ENCODE data around the gene UPK1B. TPM values are rescaled to one million over a fixed set of nuclear protein-coding genes. Genes with fewer than 3 reads are reported as not detected.
A peak's percentile ranks its signal among the peaks of the same experiment; 100 is the strongest.

Gene UPK1B
- total RNA-seq, 2 experiments from 2014 or later = not detected

GRCh38 chr3:119145500-119146167 lies 27.8 kb upstream of the UPK1B start, which contains the start of gene TEX55:
Gene TEX55, plus strand, starts transcription at chr3:119146165. Its CDS starts 25 bp downstream, at chr3:119146190.
- POLR2A ChIA-PET = interaction anchor here (0.5 kb wide), 1 partner anchor 102 kb away, joined by 3 read pairs; no protein-coding TSS in a partner anchor
- H3K27ac ChIP-seq (ENCODE audit: low read depth, low read length, poor library complexity, severe bottlenecking) = no peak within 1 kb of the TSS
- no peaks in the 10 kb centered on the region for H3K4me1 ChIP-seq (ENCODE audit: insufficient read depth, low read length, poor library complexity, severe bottlenecking)
- no peak within 1 kb of the TSS for H3K4me2 ChIP-seq (ENCODE audit: low read length)
- peak; percentile 79 for TF ChIP-seq CTCF (conservative IDR thresholded peaks at IDR 0.05; ENCODE audit: low read length)
- no peak for TF ChIP-seq EZH2phosphoT487 (IDR thresholded peaks at IDR 0.05; ENCODE audit: borderline replicate concordance, low read depth, low read length)
- intact Hi-C loops (cut with micrococcal nuclease; ENCODE audit: unreplicated experiment) = loop anchor here (1.0 to 5.0 kb wide), 2 partner anchors 96 to 537 kb away; no protein-coding TSS in a partner anchor
- H3K36me3 ChIP-seq (ENCODE audit: insufficient read depth, low read length) = no peaks in the 10 kb centered on the region
- no peaks in the 10 kb centered on the region for H3K9me3 ChIP-seq (ENCODE audit: low read length)
- H3K4me3 ChIP-seq (ENCODE audit: low read depth, low read length, poor library complexity, severe bottlenecking) = no peak within 1 kb of the TSS
- H3K79me2 ChIP-seq (ENCODE audit: insufficient read depth, low read depth, low read length) = no peaks in the 10 kb centered on the region
- BruUV-seq (replicated peaks) = no TSS peak
- no peaks in the 10 kb centered on the region for H4K20me1 ChIP-seq (ENCODE audit: insufficient read depth, low read length)
- peak; percentile 31 for DNase-seq (ENCODE audit: low spot score)
- CTCF ChIA-PET (ENCODE audit: unreplicated experiment) = no interaction called here
- H3K9me2 ChIP-seq (ENCODE audit: insufficient read depth, low read length) = no peaks in the 10 kb centered on the region
- peak within 1 kb of the TSS; percentile 70; the same call in 1 of the 2 replicates for H2AFZ ChIP-seq (ENCODE audit: low read length)

GRCh38 chr3:119146578-119147375 lies 26.6 kb upstream of the UPK1B start:
- no peaks in the 10 kb centered on the region for H4K20me1 ChIP-seq (ENCODE audit: insufficient read depth, low read length)
- ChIA-PET CTCF (ENCODE audit: unreplicated experiment) (no interaction called here), POLR2A (no interaction called here)
- intact Hi-C loops (cut with micrococcal nuclease; ENCODE audit: unreplicated experiment) = loop anchor here (5.0 kb wide), 1 partner anchor 536 kb away; no protein-coding TSS in a partner anchor
- BruUV-seq (replicated peaks) = no TSS peak
- H3K36me3 ChIP-seq (ENCODE audit: insufficient read depth, low read length) = no peaks in the 10 kb centered on the region
- DNase-seq (ENCODE audit: low spot score) = no peak
- H2AFZ ChIP-seq (ENCODE audit: low read length) = no peak overlapping the region
- no peaks in the 10 kb centered on the region for H3K9me2 ChIP-seq (ENCODE audit: insufficient read depth, low read length)
- H3K79me2 ChIP-seq (ENCODE audit: insufficient read depth, low read depth, low read length) = no peaks in the 10 kb centered on the region
- no peaks in the 10 kb centered on the region for H3K4me1 ChIP-seq (ENCODE audit: insufficient read depth, low read length, poor library complexity, severe bottlenecking)
- no peak overlapping the region for H3K4me2 ChIP-seq (ENCODE audit: low read length)
- H3K27ac ChIP-seq (ENCODE audit: low read depth, low read length, poor library complexity, severe bottlenecking) = no peak overlapping the region
- TF ChIP-seq CTCF (conservative IDR thresholded peaks at IDR 0.05; ENCODE audit: low read length) = no peak
- no peak for TF ChIP-seq EZH2phosphoT487 (IDR thresholded peaks at IDR 0.05; ENCODE audit: borderline replicate concordance, low read depth, low read length)
- no peak overlapping the region for H3K4me3 ChIP-seq (ENCODE audit: low read depth, low read length, poor library complexity, severe bottlenecking)
- no peaks in the 10 kb centered on the region for H3K9me3 ChIP-seq (ENCODE audit: low read length)

Measured in OCI-LY7 (cell line).